ENCODE results near the gene TMEFF2. TPM values are rescaled to one million over a fixed set of nuclear protein-coding genes. Genes with fewer than 3 reads are reported as not detected.

TMEFF2 gene
- polyA plus RNA-seq, 2 donors = 0.02 to 0.08 TPM

GRCh38 chr2:191977754-191978153 is 217.0 kb downstream of the TMEFF2 start:
- H3K4me1 ChIP-seq (ENCODE audit: control insufficient read depth in 2 of 2, insufficient read depth in 2 of 2, low read length in 1 of 2) = no peaks in the 10 kb centered on the region
- WGBS, 2 donors = 62 to 70% methylated on average over 1 of the region's 1 CpG
- H3K27ac ChIP-seq (ENCODE audit: low read depth in 2 of 2, low read length in 1 of 2) = no peak overlapping the region
- no peaks in the 10 kb centered on the region for H3K36me3 ChIP-seq (ENCODE audit: control insufficient read depth in 2 of 2, insufficient read depth in 2 of 2, low read length in 1 of 2)
- no peaks in the 10 kb centered on the region for H3K27me3 ChIP-seq (ENCODE audit: control insufficient read depth in 1 of 2, insufficient read depth in 2 of 2, low read length in 2 of 2)
- H3K9me3 ChIP-seq (ENCODE audit: control insufficient read depth in 2 of 2, insufficient read depth in 1 of 2, low read depth in 1 of 2, low read length in 1 of 2) = no peaks in the 10 kb centered on the region
- no peak overlapping the region for H3K4me3 ChIP-seq (ENCODE audit: low read depth in 1 of 2, low read length in 2 of 2)

GRCh38 chr2:191976436-191976835 is 218.3 kb downstream of the TMEFF2 start:
- H3K27ac ChIP-seq (ENCODE audit: low read depth in 2 of 2, low read length in 1 of 2) = no peak overlapping the region
- no peaks in the 10 kb centered on the region for H3K27me3 ChIP-seq (ENCODE audit: control insufficient read depth in 1 of 2, insufficient read depth in 2 of 2, low read length in 2 of 2)
- 76 to 79% methylated on average over 3 of the region's 3 CpGs for WGBS, 2 donors
- H3K4me1 ChIP-seq (ENCODE audit: control insufficient read depth in 2 of 2, insufficient read depth in 2 of 2, low read length in 1 of 2) = no peaks in the 10 kb centered on the region
- no peaks in the 10 kb centered on the region for H3K36me3 ChIP-seq (ENCODE audit: control insufficient read depth in 2 of 2, insufficient read depth in 2 of 2, low read length in 1 of 2)
- H3K4me3 ChIP-seq (ENCODE audit: low read depth in 1 of 2, low read length in 2 of 2) = no peak overlapping the region
- H3K9me3 ChIP-seq (ENCODE audit: control insufficient read depth in 2 of 2, insufficient read depth in 1 of 2, low read depth in 1 of 2, low read length in 1 of 2) = no peaks in the 10 kb centered on the region

GRCh38 chr2:191974676-191975075 is 220.1 kb downstream of the TMEFF2 start:
- Histone ChIP-seq H3K36me3 (ENCODE audit: control insufficient read depth in 2 of 2, insufficient read depth in 2 of 2, low read length in 1 of 2) (no peaks in the 10 kb centered on the region), H3K27ac (ENCODE audit: low read depth in 2 of 2, low read length in 1 of 2) (no peak overlapping the region), H3K4me1 (ENCODE audit: control insufficient read depth in 2 of 2, insufficient read depth in 2 of 2, low read length in 1 of 2) (no peaks in the 10 kb centered on the region), H3K9me3 (ENCODE audit: control insufficient read depth in 2 of 2, insufficient read depth in 1 of 2, low read depth in 1 of 2, low read length in 1 of 2) (no peaks in the 10 kb centered on the region), H3K4me3 (ENCODE audit: low read depth in 1 of 2, low read length in 2 of 2) (no peak overlapping the region), H3K27me3 (ENCODE audit: control insufficient read depth in 1 of 2, insufficient read depth in 2 of 2, low read length in 2 of 2) (no peaks in the 10 kb centered on the region)

GRCh38 chr2:191970867-191971266 is 223.9 kb downstream of the TMEFF2 start:
- no peaks in the 10 kb centered on the region for H3K9me3 ChIP-seq (ENCODE audit: control insufficient read depth in 2 of 2, insufficient read depth in 1 of 2, low read depth in 1 of 2, low read length in 1 of 2)
- WGBS, 2 donors = 74 to 83% methylated on average over 2 of the region's 2 CpGs
- H3K27ac ChIP-seq (ENCODE audit: low read depth in 2 of 2, low read length in 1 of 2) = no peak overlapping the region
- no peaks in the 10 kb centered on the region for H3K36me3 ChIP-seq (ENCODE audit: control insufficient read depth in 2 of 2, insufficient read depth in 2 of 2, low read length in 1 of 2)
- H3K4me3 ChIP-seq (ENCODE audit: low read depth in 1 of 2, low read length in 2 of 2) = no peak overlapping the region
- H3K4me1 ChIP-seq (ENCODE audit: control insufficient read depth in 2 of 2, insufficient read depth in 2 of 2, low read length in 1 of 2) = no peaks in the 10 kb centered on the region
- no peaks in the 10 kb centered on the region for H3K27me3 ChIP-seq (ENCODE audit: control insufficient read depth in 1 of 2, insufficient read depth in 2 of 2, low read length in 2 of 2)

- H3K4me1 ChIP-seq (ENCODE audit: control insufficient read depth in 2 of 2, insufficient read depth in 2 of 2, low read length in 1 of 2) = no peaks in the 10 kb centered on the region
- H3K9me3 ChIP-seq (ENCODE audit: control insufficient read depth in 2 of 2, insufficient read depth in 1 of 2, low read depth in 1 of 2, low read length in 1 of 2) = no peaks in the 10 kb centered on the region
- H3K4me3 ChIP-seq (ENCODE audit: low read depth in 1 of 2, low read length in 2 of 2) = no peak overlapping the region
- H3K36me3 ChIP-seq (ENCODE audit: control insufficient read depth in 2 of 2, insufficient read depth in 2 of 2, low read length in 1 of 2) = no peaks in the 10 kb centered on the region
- 85 to 88% methylated on average over 2 of the region's 2 CpGs for WGBS, 2 donors
- H3K27ac ChIP-seq (ENCODE audit: low read depth in 2 of 2, low read length in 1 of 2) = no peak overlapping the region
- H3K27me3 ChIP-seq (ENCODE audit: control insufficient read depth in 1 of 2, insufficient read depth in 2 of 2, low read length in 2 of 2) = no peaks in the 10 kb centered on the region
Observed at GRCh38 chr2:191968120-191968519, 226.6 kb downstream of the TMEFF2 start.

GRCh38 chr2:191965733-191966132 is 229.0 kb downstream of the TMEFF2 start:
- Histone ChIP-seq H3K4me1 (ENCODE audit: control insufficient read depth in 2 of 2, insufficient read depth in 2 of 2, low read length in 1 of 2) (no peaks in the 10 kb centered on the region), H3K4me3 (ENCODE audit: low read depth in 1 of 2, low read length in 2 of 2) (no peak overlapping the region), H3K36me3 (ENCODE audit: control insufficient read depth in 2 of 2, insufficient read depth in 2 of 2, low read length in 1 of 2) (no peaks in the 10 kb centered on the region), H3K9me3 (ENCODE audit: control insufficient read depth in 2 of 2, insufficient read depth in 1 of 2, low read depth in 1 of 2, low read length in 1 of 2) (no peaks in the 10 kb centered on the region), H3K27me3 (ENCODE audit: control insufficient read depth in 1 of 2, insufficient read depth in 2 of 2, low read length in 2 of 2) (no peaks in the 10 kb centered on the region), H3K27ac (ENCODE audit: low read depth in 2 of 2, low read length in 1 of 2) (no peak overlapping the region)
- WGBS, 2 donors = 74 to 77% methylated on average over 4 of the region's 4 CpGs

GRCh38 chr2:191961556-191961955 is 233.2 kb downstream of the TMEFF2 start:
- Histone ChIP-seq H3K4me1 (ENCODE audit: control insufficient read depth in 2 of 2, insufficient read depth in 2 of 2, low read length in 1 of 2) (no peaks in the 10 kb centered on the region), H3K27me3 (ENCODE audit: control insufficient read depth in 1 of 2, insufficient read depth in 2 of 2, low read length in 2 of 2) (no peaks in the 10 kb centered on the region), H3K36me3 (ENCODE audit: control insufficient read depth in 2 of 2, insufficient read depth in 2 of 2, low read length in 1 of 2) (no peaks in the 10 kb centered on the region), H3K27ac (ENCODE audit: low read depth in 2 of 2, low read length in 1 of 2) (no peak overlapping the region), H3K9me3 (ENCODE audit: control insufficient read depth in 2 of 2, insufficient read depth in 1 of 2, low read depth in 1 of 2, low read length in 1 of 2) (no peaks in the 10 kb centered on the region), H3K4me3 (ENCODE audit: low read depth in 1 of 2, low read length in 2 of 2) (no peak overlapping the region)
- WGBS, 2 donors = 59 to 76% methylated on average over 1 of the region's 1 CpG

GRCh38 chr2:191959209-191959608 is 235.5 kb downstream of the TMEFF2 start:
- H3K27ac ChIP-seq (ENCODE audit: low read depth in 2 of 2, low read length in 1 of 2) = no peak overlapping the region
- no peaks in the 10 kb centered on the region for H3K27me3 ChIP-seq (ENCODE audit: control insufficient read depth in 1 of 2, insufficient read depth in 2 of 2, low read length in 2 of 2)
- no peaks in the 10 kb centered on the region for H3K36me3 ChIP-seq (ENCODE audit: control insufficient read depth in 2 of 2, insufficient read depth in 2 of 2, low read length in 1 of 2)
- H3K9me3 ChIP-seq (ENCODE audit: control insufficient read depth in 2 of 2, insufficient read depth in 1 of 2, low read depth in 1 of 2, low read length in 1 of 2) = no peaks in the 10 kb centered on the region
- no peak overlapping the region for H3K4me3 ChIP-seq (ENCODE audit: low read depth in 1 of 2, low read length in 2 of 2)
- H3K4me1 ChIP-seq (ENCODE audit: control insufficient read depth in 2 of 2, insufficient read depth in 2 of 2, low read length in 1 of 2) = no peaks in the 10 kb centered on the region

- no peaks in the 10 kb centered on the region for H3K4me1 ChIP-seq (ENCODE audit: control insufficient read depth in 2 of 2, insufficient read depth in 2 of 2, low read length in 1 of 2)
- WGBS, 2 donors = 48% methylated on average over 7 of the region's 7 CpGs
- no peaks in the 10 kb centered on the region for H3K27me3 ChIP-seq (ENCODE audit: control insufficient read depth in 1 of 2, insufficient read depth in 2 of 2, low read length in 2 of 2)
- H3K27ac ChIP-seq (ENCODE audit: low read depth in 2 of 2, low read length in 1 of 2) = no peak overlapping the region
- H3K36me3 ChIP-seq (ENCODE audit: control insufficient read depth in 2 of 2, insufficient read depth in 2 of 2, low read length in 1 of 2) = no peaks in the 10 kb centered on the region
- H3K4me3 ChIP-seq (ENCODE audit: low read depth in 1 of 2, low read length in 2 of 2) = no peak overlapping the region
- H3K9me3 ChIP-seq (ENCODE audit: control insufficient read depth in 2 of 2, insufficient read depth in 1 of 2, low read depth in 1 of 2, low read length in 1 of 2) = no peaks in the 10 kb centered on the region
Observed at GRCh38 chr2:191957996-191958860, 236.5 kb downstream of the TMEFF2 start.

GRCh38 chr2:191954451-191954850 is 240.3 kb downstream of the TMEFF2 start:
- H3K4me3 ChIP-seq (ENCODE audit: low read depth in 1 of 2, low read length in 2 of 2) = no peak overlapping the region
- H3K9me3 ChIP-seq (ENCODE audit: control insufficient read depth in 2 of 2, insufficient read depth in 1 of 2, low read depth in 1 of 2, low read length in 1 of 2) = no peaks in the 10 kb centered on the region
- H3K4me1 ChIP-seq (ENCODE audit: control insufficient read depth in 2 of 2, insufficient read depth in 2 of 2, low read length in 1 of 2) = no peaks in the 10 kb centered on the region
- 43 to 71% methylated on average over 2 of the region's 2 CpGs for WGBS, 2 donors
- H3K27ac ChIP-seq (ENCODE audit: low read depth in 2 of 2, low read length in 1 of 2) = no peak overlapping the region
- H3K27me3 ChIP-seq (ENCODE audit: control insufficient read depth in 1 of 2, insufficient read depth in 2 of 2, low read length in 2 of 2) = no peaks in the 10 kb centered on the region
- H3K36me3 ChIP-seq (ENCODE audit: control insufficient read depth in 2 of 2, insufficient read depth in 2 of 2, low read length in 1 of 2) = no peaks in the 10 kb centered on the region
